Ishikawa (cell line): Measurements from ENCODE around the gene PLCD4.

ENCODE experiments used
- CEBPB ChIP-seq: IDR thresholded peaks from 2 replicates; pipeline ENCODE4 v1.6.1; 2012
- CREB1 ChIP-seq: IDR thresholded peaks from 2 replicates; pipeline ENCODE4 v1.6.1; 2012; ENCODE audit warnings: low read depth
- EGR1 ChIP-seq: IDR thresholded peaks from 2 replicates; pipeline ENCODE4 v1.6.1; 2012
- EP300 ChIP-seq: IDR thresholded peaks from 2 replicates; pipeline ENCODE4 v1.6.1; 2012; ENCODE audit warnings: borderline replicate concordance
- FOXM1 ChIP-seq: IDR thresholded peaks from 2 replicates; pipeline ENCODE4 v1.6.1; 2012; ENCODE audit warnings: low read depth, borderline replicate concordance
- NFIC ChIP-seq: IDR thresholded peaks from 2 replicates; pipeline ENCODE4 v1.6.1; 2012
- RAD21 ChIP-seq: IDR thresholded peaks from 2 replicates; pipeline ENCODE4 v1.6.1; 2012; ENCODE audit warnings: low read depth
- TAF1 ChIP-seq: IDR thresholded peaks from 2 replicates; pipeline ENCODE4 v1.6.1; 2012; ENCODE audit warnings: low read depth, mild to moderate bottlenecking
- TCF12 ChIP-seq: IDR thresholded peaks from 2 replicates; pipeline ENCODE4 v1.6.1; 2012; ENCODE audit warnings: low read depth
- TEAD4 ChIP-seq: IDR thresholded peaks from 2 replicates; pipeline ENCODE4 v1.6.1; 2012
- YY1 ChIP-seq: IDR thresholded peaks from 2 replicates; pipeline ENCODE4 v1.6.1; 2012; ENCODE audit warnings: low read depth
- ZBTB7A ChIP-seq: IDR thresholded peaks from 2 replicates; pipeline ENCODE4 v1.6.1; 2012; ENCODE audit warnings: low read depth
- TF ChIP-seq, protein P1 (sequence below): IDR thresholded peaks from 2 replicates; pipeline ENCODE4 v1.6.1; 2012
- TF ChIP-seq, protein P2 (sequence below): IDR thresholded peaks from 2 replicates; pipeline ENCODE4 v1.6.1; 2012
- TF ChIP-seq, protein P3 (sequence below): IDR thresholded peaks from 2 replicates; pipeline ENCODE4 v1.6.1; 2012; ENCODE audit warnings: low read depth, mild to moderate bottlenecking

The PLCD4 gene

DNA sequence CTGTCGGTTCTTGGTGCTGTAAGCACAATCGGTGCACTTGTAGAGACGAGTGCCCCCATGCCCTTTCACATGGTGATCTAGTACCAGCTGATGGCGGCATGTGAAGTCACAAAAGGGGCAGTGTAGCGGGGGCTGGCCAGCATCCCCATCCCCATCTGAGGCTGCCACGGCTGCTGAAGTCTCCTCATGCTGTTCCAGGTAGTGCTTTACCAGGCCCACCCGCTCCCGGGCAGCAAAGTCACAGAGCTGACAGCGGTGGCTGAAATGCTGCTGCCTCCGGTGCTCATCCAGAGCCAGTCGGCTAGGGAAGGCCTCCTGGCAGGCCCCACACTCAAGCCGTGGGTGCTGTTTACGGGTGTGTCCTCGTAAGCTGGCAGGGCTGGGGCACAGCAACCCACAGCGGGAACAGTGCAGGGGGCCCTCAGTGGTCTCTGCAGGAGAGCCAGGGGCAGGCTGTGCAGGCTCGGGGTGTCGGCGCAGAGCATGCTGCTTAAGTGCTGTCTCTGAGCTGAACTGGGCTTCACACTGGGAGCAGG, 34.5 kb downstream of the PLCD4 start:
- no peak for TF ChIP-seq YY1
- TF ChIP-seq EGR1, result no peak
- no peak for TF ChIP-seq EP300
- TF ChIP-seq, protein P1, sequence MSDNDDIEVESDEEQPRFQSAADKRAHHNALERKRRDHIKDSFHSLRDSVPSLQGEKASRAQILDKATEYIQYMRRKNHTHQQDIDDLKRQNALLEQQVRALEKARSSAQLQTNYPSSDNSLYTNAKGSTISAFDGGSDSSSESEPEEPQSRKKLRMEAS, result no peak
- no peak for TF ChIP-seq NFIC
- no peak for TF ChIP-seq TAF1
- TF ChIP-seq TEAD4, result no peak
- TF ChIP-seq, protein P2, sequence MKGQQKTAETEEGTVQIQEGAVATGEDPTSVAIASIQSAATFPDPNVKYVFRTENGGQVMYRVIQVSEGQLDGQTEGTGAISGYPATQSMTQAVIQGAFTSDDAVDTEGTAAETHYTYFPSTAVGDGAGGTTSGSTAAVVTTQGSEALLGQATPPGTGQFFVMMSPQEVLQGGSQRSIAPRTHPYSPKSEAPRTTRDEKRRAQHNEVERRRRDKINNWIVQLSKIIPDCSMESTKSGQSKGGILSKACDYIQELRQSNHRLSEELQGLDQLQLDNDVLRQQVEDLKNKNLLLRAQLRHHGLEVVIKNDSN, result no peak
- TF ChIP-seq TCF12, result no peak
- TF ChIP-seq FOXM1, result no peak

DNA sequence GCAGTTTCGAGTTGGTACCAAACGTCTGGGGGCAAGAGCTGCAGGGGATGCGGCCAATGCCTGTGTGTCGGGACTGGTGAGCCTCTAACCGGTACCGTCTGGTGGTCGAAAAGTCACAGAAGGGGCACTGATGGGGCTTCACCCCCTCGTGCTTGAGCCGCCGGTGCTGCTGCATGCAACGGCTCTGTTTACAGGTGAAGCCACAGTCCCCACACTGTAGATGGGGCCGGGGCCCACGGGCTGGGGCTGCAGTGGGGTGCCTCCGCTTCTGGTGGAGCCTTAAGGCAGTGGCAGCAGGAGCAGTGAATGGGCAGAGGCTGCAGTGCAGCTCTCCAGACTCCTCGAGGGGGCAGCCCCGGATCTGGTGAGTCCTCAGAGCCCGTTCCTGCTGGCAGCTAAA, 35.1 kb downstream of the PLCD4 start:
- TF ChIP-seq, protein P1, result no peak
- TF ChIP-seq, protein P2, result no peak
- TF ChIP-seq FOXM1 (no peak), CEBPB (no peak), YY1 (no peak), TEAD4 (no peak), TCF12 (no peak), RAD21 (no peak), EGR1 (no peak), TAF1 (no peak), CREB1 (no peak), ZBTB7A (no peak)
- TF ChIP-seq, protein P3, sequence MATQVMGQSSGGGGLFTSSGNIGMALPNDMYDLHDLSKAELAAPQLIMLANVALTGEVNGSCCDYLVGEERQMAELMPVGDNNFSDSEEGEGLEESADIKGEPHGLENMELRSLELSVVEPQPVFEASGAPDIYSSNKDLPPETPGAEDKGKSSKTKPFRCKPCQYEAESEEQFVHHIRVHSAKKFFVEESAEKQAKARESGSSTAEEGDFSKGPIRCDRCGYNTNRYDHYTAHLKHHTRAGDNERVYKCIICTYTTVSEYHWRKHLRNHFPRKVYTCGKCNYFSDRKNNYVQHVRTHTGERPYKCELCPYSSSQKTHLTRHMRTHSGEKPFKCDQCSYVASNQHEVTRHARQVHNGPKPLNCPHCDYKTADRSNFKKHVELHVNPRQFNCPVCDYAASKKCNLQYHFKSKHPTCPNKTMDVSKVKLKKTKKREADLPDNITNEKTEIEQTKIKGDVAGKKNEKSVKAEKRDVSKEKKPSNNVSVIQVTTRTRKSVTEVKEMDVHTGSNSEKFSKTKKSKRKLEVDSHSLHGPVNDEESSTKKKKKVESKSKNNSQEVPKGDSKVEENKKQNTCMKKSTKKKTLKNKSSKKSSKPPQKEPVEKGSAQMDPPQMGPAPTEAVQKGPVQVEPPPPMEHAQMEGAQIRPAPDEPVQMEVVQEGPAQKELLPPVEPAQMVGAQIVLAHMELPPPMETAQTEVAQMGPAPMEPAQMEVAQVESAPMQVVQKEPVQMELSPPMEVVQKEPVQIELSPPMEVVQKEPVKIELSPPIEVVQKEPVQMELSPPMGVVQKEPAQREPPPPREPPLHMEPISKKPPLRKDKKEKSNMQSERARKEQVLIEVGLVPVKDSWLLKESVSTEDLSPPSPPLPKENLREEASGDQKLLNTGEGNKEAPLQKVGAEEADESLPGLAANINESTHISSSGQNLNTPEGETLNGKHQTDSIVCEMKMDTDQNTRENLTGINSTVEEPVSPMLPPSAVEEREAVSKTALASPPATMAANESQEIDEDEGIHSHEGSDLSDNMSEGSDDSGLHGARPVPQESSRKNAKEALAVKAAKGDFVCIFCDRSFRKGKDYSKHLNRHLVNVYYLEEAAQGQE, result no peak

DNA sequence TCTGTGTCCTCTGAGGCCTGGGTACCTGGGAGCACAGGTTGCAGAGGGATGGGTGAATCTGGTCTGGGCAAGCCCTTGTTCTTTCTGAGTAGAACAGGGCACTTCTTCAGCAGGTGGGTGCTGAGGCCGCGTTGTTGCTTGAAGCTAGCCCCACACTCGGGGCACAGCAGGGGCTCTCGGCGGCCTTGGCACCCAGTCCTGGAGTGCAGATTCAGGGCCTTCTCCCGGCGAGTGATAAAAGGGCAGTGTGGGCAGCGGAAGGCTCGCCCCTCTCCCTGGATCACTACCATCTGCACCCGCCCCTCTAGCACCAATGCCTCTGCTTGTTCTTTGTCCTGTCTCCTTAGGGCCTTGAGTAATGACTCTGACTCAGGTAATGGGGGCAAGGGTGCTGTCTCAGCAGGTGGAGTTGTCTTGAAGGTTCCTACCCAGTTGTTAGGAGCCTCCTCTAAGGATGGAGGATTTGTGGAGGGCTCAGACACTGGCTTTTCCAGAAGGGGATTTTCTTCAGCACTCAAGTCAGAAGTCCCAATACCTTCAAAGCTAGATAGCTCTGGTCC, 36.1 kb downstream of the PLCD4 start:
- TF ChIP-seq NFIC, result no peak
- TF ChIP-seq, protein P1, result no peak
- no peak for TF ChIP-seq ZBTB7A
- TF ChIP-seq CEBPB, result no peak
- TF ChIP-seq RAD21, result no peak
- no peak for TF ChIP-seq EGR1
- TF ChIP-seq, protein P3, result no peak
- TF ChIP-seq TEAD4, result no peak
- no peak for TF ChIP-seq YY1
- TF ChIP-seq TAF1, result no peak
- TF ChIP-seq, protein P2, result no peak
- no peak for TF ChIP-seq CREB1
- no peak for TF ChIP-seq FOXM1
- TF ChIP-seq TCF12, result no peak
- no peak for TF ChIP-seq EP300

DNA sequence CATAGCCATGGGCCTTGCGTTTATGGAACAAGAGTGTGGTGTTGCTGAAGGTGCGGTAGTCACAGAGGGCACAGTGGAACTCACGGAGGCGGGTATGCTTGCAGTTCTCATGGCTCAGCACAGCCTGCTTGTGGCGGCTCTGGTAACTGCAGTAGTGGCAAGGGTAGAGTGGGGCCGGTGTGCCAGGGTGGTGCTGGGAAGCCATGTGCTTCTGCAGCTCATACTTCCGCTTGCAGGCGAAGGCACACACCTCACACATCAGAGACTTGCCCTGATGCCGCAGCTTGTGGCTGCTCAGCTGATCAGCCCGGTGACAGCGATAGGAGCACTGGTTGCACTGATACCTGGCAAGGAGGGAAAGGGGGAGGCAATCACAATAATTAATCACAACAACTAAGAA, 37.0 kb downstream of the PLCD4 start:
- no peak for TF ChIP-seq EP300

DNA sequence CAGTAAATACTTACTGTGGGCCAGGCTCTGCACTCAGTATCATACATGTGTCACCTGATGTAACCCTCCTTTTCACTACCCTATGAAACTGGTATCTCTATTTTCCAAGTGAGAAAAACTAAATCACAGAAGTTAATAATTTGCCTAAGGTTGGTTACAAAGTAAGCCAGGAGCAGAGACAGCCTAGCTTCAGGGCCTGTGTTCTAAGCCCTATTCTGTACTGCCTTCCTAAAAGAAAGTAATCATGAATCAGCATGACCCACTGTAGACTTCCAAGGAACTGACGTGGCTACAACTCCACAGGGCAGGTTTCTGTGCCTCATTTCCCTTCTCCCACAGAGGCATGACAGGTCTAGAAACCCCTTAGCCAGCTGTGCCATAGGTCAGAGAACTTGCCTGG, 37.4 kb downstream of the PLCD4 start:
- TF ChIP-seq EGR1 (no peak), RAD21 (no peak), NFIC (no peak), YY1 (no peak), ZBTB7A (no peak), FOXM1 (no peak)
- TF ChIP-seq, protein P1, result no peak
- TF ChIP-seq, protein P3, result no peak
- TF ChIP-seq, protein P2, result no peak
